ENCODE measurements around the gene CADPS2. TPM values are rescaled to one million over a fixed set of nuclear protein-coding genes. Genes with fewer than 3 reads are reported as not detected.

Gene CADPS2
- total RNA-seq, 1 donor from 2014 or later: 9.7 TPM

DNA sequence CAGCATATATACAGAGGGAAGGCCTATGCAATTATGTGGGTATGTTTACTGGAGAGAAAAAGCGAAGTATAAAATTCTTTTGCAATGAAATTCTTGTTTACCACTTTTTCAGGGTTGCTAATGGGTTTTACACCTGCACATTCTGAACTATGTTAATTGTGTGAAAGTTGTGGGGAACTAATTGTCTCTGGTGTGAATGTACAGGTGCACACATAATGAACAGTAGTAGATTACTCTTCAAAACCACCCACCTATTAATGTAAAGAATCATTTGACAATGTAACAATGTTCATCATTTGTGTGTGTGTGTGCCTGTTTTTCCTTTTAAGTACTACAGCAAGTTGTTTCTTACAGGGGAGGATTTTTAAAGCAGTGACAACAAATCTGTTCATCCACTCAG lies 501.7 kb downstream of the CADPS2 start:
- no peak for DNase-seq (ENCODE audit: low spot score)

DNA sequence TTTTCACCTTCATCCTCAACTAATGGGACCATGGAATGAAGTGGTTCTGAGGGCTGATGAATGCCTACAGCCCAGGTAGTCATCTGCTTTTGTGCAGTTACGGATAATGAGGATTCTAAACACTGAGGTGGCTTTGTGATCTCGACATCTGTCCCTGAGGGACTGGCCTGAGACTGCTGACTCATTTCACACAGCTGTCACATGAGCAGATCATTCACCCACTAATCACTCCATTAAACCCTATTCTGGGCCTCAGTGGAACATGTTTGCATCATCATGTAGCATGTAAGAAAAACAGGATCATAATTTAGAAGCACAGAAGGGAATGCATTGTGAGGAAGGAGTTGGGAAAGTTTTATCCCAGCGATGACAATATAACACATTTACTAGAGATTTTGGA lies 502.3 kb downstream of the CADPS2 start:
- no peak for DNase-seq (ENCODE audit: low spot score)

GRCh38 chr7:122380992-122381391 lies 505.3 kb downstream of the CADPS2 start:
- DNase-seq (ENCODE audit: low spot score): no peak

DNA sequence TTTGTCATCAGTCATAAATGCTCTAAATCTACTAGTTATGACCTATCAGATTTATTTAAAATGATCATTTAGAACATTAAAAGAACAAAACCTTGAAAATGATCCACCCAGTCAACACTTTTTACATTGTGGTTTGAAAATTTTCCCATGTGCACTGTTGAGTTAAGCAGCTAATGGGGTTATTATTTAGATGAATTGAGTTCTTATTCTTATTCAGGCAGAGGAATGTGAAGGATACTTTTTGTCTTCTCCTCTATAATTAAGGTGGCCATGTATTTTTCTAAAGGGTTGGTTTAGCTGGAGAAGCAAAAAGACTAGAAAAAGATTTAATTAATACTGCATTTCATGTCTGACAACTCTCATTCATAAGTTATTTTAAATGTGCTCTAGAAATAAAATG lies 506.8 kb downstream of the CADPS2 start:
- no peak for DNase-seq (ENCODE audit: low spot score)

DNA sequence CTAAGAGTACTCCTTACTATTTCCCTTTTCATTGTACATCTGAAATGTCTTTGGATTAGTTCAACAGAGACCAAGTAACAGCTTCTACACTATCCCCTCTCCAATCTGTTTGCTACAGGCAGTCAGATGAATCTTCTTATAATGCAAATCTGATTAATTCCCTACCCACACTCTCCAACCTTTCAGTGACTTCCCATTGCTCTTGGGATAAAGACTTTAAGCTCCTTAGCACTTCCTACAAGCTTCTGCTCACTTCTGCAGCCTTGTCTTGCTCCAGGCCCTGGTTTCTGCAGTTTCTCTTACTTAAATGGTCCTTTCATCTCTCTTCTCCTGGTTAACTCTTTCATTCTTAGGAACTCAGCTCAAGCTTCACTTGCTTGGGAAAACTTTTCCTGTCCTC lies 516.5 kb downstream of the CADPS2 start:
- DNase-seq (ENCODE audit: low spot score): no peak

DNA sequence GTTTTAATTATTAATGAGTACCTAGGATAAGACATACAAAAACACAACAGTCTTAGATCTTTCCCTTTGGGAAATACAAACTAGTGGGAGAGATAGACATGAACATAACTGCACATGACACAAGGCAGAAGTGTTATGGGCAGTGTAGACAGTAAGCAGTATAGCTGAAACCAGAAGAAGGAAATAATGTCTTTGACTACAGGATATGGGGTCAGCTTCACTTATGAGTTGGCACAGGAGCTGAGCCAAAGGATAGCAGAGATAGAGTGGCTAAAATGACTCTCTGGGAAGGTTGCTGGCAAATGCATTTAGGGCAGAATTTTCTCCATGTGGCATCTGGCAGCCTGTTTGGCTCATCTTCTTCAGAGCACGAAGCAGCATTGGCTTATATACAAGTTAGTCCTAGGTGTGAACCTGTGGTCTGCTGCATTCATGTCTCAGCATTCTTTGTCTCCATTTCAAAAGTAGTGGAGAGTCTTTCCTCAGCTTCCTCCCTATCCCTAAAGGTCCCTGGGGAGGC lies 521.4 kb downstream of the CADPS2 start:
- DNase-seq (ENCODE audit: low spot score): no peak

- no peak for DNase-seq (ENCODE audit: low spot score)
Measured at GRCh38 chr7:122363144-122363543, 523.1 kb downstream of the CADPS2 start.

DNA sequence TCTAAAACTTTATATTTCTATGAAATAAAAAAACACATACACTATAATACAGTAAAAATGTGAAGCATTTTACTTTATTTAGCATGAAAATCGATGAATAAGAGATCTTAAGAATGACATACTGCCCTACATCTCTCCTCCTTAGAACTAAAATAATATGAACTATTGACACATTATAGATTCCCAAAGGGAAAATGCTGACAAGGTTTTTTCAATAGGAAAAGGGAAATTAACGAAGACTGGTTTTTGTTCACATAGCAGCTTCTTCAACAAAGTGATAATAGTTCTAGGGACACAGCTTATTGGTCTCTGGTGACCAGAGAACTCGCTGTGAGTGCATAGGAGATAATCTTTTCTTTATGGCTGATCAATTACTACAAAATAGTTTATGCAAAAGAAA lies 523.8 kb downstream of the CADPS2 start:
- no peak for DNase-seq (ENCODE audit: low spot score)

GRCh38 chr7:122354656-122355055 lies 531.6 kb downstream of the CADPS2 start:
- no peak for DNase-seq (ENCODE audit: low spot score)

DNA sequence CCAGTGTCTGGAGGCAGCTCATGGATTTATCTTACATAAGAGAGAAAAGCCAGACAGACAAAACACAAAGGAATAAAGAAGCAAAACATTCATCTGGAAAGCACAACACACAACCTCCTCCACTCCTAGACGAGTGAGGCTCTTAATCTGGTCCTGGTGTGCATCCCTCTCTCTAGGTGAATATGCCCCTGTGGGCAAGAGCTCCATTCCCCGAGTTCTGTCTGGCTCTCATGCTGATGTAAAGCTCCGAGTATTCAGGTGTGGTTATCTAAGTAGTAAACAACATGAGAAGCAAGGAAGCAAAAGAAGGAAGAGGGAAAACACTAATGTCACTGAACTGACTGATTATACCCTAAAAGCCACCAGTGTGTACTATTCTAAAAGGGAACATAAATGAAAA lies 533.8 kb downstream of the CADPS2 start:
- no peak for DNase-seq (ENCODE audit: low spot score)

DNA sequence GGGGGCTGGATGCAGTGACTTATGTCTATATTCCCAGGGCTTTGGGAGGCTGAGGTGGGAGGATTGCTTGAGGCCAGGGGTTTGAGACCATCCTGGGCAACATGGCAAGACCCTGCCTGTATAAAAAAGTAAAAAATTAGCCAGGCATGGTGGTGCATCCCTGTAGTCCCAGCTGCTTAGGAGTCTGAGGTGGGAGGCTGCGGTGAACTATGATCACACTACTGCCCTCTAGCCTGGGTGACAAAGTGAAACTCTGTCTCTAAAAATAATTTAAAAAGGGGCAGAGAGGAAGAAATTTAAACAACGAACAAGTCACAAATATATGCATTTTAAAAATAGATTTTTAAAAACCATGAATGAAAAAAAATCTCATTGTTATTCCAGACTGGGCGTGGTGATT lies 535.6 kb downstream of the CADPS2 start:
- no peak for DNase-seq (ENCODE audit: low spot score)

GRCh38 chr7:122344303-122344620 lies 542.0 kb downstream of the CADPS2 start:
- no peak for DNase-seq (ENCODE audit: low spot score)

- no peak for DNase-seq (ENCODE audit: low spot score)
Measured at GRCh38 chr7:122343601-122344302, 542.5 kb downstream of the CADPS2 start.

DNA sequence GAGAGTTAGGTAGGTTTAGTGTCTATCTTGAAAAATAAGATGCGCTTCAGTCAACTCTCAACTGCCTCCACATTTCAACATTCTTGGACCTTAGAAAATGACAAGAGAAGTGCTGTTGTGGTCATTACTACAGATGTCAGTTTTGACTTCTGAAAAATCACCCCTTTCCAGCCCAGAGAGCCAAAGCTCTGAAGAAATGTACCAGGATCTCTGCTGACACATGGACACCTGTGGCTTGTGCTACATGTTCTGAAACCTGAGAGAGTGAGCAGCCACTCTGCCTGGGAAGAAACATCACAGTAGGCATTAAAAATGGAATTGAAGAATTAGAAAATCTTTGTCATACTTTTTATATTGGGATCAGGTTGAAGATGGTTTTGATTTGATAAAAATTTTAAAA lies 545.8 kb downstream of the CADPS2 start:
- no peak for DNase-seq (ENCODE audit: low spot score)

GRCh38 chr7:122339145-122339904 lies 546.9 kb downstream of the CADPS2 start:
- DNase-seq (ENCODE audit: low spot score): no peak

- DNase-seq (ENCODE audit: low spot score): no peak
Measured at GRCh38 chr7:122337011-122337410, 549.2 kb downstream of the CADPS2 start.

GRCh38 chr7:122329145-122329802 lies 557.0 kb downstream of the CADPS2 start:
- DNase-seq (ENCODE audit: low spot score): no peak

GRCh38 chr7:122327969-122328368 lies 558.3 kb downstream of the CADPS2 start:
- no peak for DNase-seq (ENCODE audit: low spot score)

DNA sequence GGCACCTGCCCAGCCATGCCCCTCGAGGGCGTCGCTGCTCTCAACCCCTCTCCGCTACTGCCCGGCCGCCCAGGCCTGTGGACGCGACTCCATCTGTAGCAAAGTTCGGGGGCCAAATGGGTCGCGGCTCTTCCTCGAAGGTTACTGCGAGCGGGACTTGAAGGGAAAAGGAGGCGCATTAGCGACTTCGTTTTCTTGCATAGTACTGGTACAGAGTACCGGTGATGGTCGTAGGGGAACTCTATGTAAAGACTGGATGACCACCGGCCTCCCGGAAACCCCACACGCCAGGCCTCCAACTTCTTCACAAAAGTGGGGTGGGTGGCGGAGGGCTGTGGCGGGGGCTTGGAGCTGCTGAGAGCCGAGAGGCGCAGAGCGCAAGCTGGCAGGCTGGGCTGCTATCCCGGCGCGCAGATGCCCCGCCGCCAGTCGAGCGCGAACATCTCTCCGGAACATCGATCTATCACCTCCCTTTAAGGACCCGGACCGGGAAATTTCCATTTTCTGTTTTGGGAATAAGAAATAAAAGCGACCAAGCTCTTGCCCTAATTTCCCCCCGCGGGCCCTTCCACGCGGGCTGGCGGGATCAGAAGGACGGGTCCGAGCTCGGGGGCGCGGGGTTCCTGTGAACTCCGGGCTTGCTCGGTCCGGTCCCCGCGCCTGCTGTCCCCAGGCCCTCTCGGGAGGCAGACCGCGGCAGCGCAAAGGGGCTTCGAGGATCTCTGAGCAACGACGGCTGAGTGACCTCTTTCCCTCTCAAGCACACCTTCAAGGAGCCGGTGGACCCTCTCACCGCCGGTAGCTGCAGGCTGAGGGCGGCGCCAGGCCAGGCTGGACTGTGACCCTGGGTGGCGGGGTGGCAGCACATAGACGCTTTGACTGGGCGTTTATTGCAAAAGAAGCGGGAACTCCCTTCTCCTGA lies 569.5 kb downstream of the CADPS2 start:
- no peak for DNase-seq (ENCODE audit: low spot score)

GRCh38 chr7:122315507-122316466 lies 570.5 kb downstream of the CADPS2 start:
- no peak for DNase-seq (ENCODE audit: low spot score)

Data from mesenteric fat pad (tissue), 1 donor.